Fibroblast of the conjunctiva (primary cell): ENCODE measurements around the gene SLC9A5.

Source experiments
- DNase-seq: peaks from one replicate; pipeline ENCODE4 v3.0.0-alpha.2; 2010; ENCODE audit warnings: low read depth

SLC9A5 gene

GRCh38 chr16:67311607-67312488 is 63.1 kb downstream of the SLC9A5 start:
- DNase-seq, result peak; percentile 95

GRCh38 chr16:67312719-67313118 is 63.9 kb downstream of the SLC9A5 start:
- DNase-seq, result no peak

- DNase-seq, result no peak
These were observed 69.1 kb downstream of the SLC9A5 start for GRCh38 chr16:67317853-67318252.
